Measurements from ENCODE around the gene SPDL1.
A peak's percentile ranks its signal among the peaks of the same experiment; 100 is the strongest.

SPDL1 gene

DNA sequence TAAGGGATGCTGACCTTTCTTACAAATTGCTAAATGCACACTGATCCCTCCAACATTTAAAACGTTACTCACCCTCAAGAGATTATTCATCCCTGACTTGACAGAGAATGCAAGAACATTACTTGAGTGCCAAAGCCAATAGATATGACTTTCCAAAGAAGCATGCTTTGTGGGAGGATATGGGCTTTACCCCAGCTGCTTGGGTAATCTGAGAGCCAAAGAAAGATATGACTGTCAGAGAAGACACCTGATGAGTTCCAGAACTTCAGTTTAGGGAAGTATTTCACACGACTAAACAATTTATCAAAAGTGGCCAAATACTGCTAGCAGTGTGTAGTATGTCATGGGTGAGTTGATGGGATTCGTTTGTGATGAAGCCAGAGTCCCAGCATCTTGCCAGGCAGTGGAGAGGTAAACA lies 7.4 kb upstream of the SPDL1 start:
- Histone ChIP-seq H3K4me3 (ENCODE audit: low read length) (no peak overlapping the region), H3K27ac (ENCODE audit: low read length) (no peak overlapping the region), H3K9me3 (ENCODE audit: insufficient read depth, low read depth, low read length) (no peaks in the 10 kb centered on the region), H3K9ac (ENCODE audit: low read depth, low read length) (no peak overlapping the region), H3K27me3 (ENCODE audit: insufficient read depth, low read length) (0 out of 2 replicates have a peak, but pooled peaks cover 13% of the 10 kb centered on the region), H3K4me1 (ENCODE audit: insufficient read depth, low read length) (no peaks in the 10 kb centered on the region), H3K36me3 (ENCODE audit: insufficient read depth, low read depth, low read length) (no peaks in the 10 kb centered on the region)

DNA sequence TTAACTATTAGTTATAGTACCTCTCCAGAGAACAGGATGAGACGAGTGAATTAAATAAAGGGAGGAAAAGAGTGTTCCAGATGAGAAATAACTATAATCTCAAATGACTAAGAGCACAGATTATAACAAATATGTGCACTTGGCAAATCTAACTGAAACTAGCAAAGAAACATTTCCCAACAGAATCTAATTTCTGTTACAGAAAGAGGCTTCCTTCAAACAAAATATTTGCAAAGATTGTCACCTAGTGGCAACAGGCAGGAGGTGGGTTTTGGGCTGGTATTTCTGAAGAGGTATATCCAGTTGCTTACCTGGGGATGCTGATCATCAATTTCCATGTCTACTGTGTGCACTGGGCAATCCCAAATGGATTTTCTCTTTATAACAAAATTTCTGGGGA lies 5.6 kb upstream of the SPDL1 start:
- H3K27ac ChIP-seq (ENCODE audit: low read length): no peak overlapping the region
- H3K36me3 ChIP-seq (ENCODE audit: insufficient read depth, low read depth, low read length): no peaks in the 10 kb centered on the region
- no peak overlapping the region for H3K9ac ChIP-seq (ENCODE audit: low read depth, low read length)
- H3K9me3 ChIP-seq (ENCODE audit: insufficient read depth, low read depth, low read length): no peaks in the 10 kb centered on the region
- 0 out of 2 replicates have a peak, but pooled peaks cover 13% of the 10 kb centered on the region for H3K27me3 ChIP-seq (ENCODE audit: insufficient read depth, low read length)
- no peak overlapping the region for H3K4me3 ChIP-seq (ENCODE audit: low read length)
- no peaks in the 10 kb centered on the region for H3K4me1 ChIP-seq (ENCODE audit: insufficient read depth, low read length)

GRCh38 chr5:169580964-169581363 lies 2.6 kb upstream of the SPDL1 start:
- Histone ChIP-seq H3K36me3 (ENCODE audit: insufficient read depth, low read depth, low read length) (no peaks in the 10 kb centered on the region), H3K4me1 (ENCODE audit: insufficient read depth, low read length) (no peaks in the 10 kb centered on the region; the same call in 1 of the 2 replicates), H3K9me3 (ENCODE audit: insufficient read depth, low read depth, low read length) (no peaks in the 10 kb centered on the region), H3K27me3 (ENCODE audit: insufficient read depth, low read length) (no peaks in the 10 kb centered on the region), H3K9ac (ENCODE audit: low read depth, low read length) (no peak overlapping the region), H3K4me3 (ENCODE audit: low read length) (no peak overlapping the region), H3K27ac (ENCODE audit: low read length) (no peak overlapping the region)

- no peaks in the 10 kb centered on the region for H3K36me3 ChIP-seq (ENCODE audit: insufficient read depth, low read depth, low read length)
- H3K27ac ChIP-seq (ENCODE audit: low read length): no peak overlapping the region
- no peak overlapping the region for H3K4me3 ChIP-seq (ENCODE audit: low read length)
- no peaks in the 10 kb centered on the region for H3K9me3 ChIP-seq (ENCODE audit: insufficient read depth, low read depth, low read length)
- H3K9ac ChIP-seq (ENCODE audit: low read depth, low read length): no peak overlapping the region
- H3K4me1 ChIP-seq (ENCODE audit: insufficient read depth, low read length): no peaks in the 10 kb centered on the region; the same call in 1 of the 2 replicates
- H3K27me3 ChIP-seq (ENCODE audit: insufficient read depth, low read length): no peaks in the 10 kb centered on the region
Measured at GRCh38 chr5:169581580-169582227, 1.9 kb upstream of the SPDL1 start.

- Histone ChIP-seq H3K27me3 (ENCODE audit: insufficient read depth, low read length) (no peaks in the 10 kb centered on the region), H3K9me3 (ENCODE audit: insufficient read depth, low read depth, low read length) (no peaks in the 10 kb centered on the region), H3K27ac (ENCODE audit: low read length) (no peak overlapping the region), H3K4me3 (ENCODE audit: low read length) (peak overlapping the region; percentile 96), H3K9ac (ENCODE audit: low read depth, low read length) (peak overlapping the region; percentile 96; the same call in 1 of the 2 replicates), H3K4me1 (ENCODE audit: insufficient read depth, low read length) (no peaks in the 10 kb centered on the region; the same call in 1 of the 2 replicates), H3K36me3 (ENCODE audit: insufficient read depth, low read depth, low read length) (peaks cover 7% of the 10 kb centered on the region; the same call in 1 of the 2 replicates)
Measured at GRCh38 chr5:169583101-169583423, 511 bp upstream of the SPDL1 start.

- Histone ChIP-seq H3K4me1 (ENCODE audit: insufficient read depth, low read length) (no peaks in the 10 kb centered on the region; the same call in 1 of the 2 replicates), H3K27me3 (ENCODE audit: insufficient read depth, low read length) (no peaks in the 10 kb centered on the region), H3K9ac (ENCODE audit: low read depth, low read length) (peak overlapping the region; percentile 96; the same call in 1 of the 2 replicates), H3K4me3 (ENCODE audit: low read length) (peak overlapping the region; percentile 96), H3K36me3 (ENCODE audit: insufficient read depth, low read depth, low read length) (peaks cover 26% of the 10 kb centered on the region), H3K27ac (ENCODE audit: low read length) (no peak overlapping the region), H3K9me3 (ENCODE audit: insufficient read depth, low read depth, low read length) (no peaks in the 10 kb centered on the region)
Measured at GRCh38 chr5:169584998-169585451, 1.5 kb downstream of the SPDL1 start.

DNA sequence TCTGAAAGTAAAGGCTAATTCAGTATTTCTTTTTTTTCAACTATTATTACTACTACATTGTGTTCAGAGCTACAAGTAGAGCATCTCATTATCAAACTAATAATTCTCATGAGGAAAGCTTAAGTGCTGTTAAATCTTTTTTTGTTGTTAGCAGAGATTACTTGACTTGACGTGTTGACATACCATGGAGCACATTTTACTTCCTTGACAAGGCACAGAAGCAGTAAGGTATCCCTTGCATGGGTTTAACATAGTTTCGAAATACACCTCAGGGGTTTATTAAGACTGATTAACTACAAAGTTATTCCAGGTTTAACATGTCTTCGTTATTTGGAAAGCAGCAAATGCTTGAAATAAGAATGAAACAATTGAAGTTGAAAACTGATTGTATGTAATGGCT lies 7.0 kb downstream of the SPDL1 start:
- H3K27ac ChIP-seq (ENCODE audit: low read length): no peak overlapping the region
- H3K9ac ChIP-seq (ENCODE audit: low read depth, low read length): no peak overlapping the region
- H3K4me3 ChIP-seq (ENCODE audit: low read length): no peak overlapping the region
- peaks cover 82% of the 10 kb centered on the region for H3K36me3 ChIP-seq (ENCODE audit: insufficient read depth, low read depth, low read length)
- H3K9me3 ChIP-seq (ENCODE audit: insufficient read depth, low read depth, low read length): no peaks in the 10 kb centered on the region
- H3K4me1 ChIP-seq (ENCODE audit: insufficient read depth, low read length): no peaks in the 10 kb centered on the region; the same call in 1 of the 2 replicates
- H3K27me3 ChIP-seq (ENCODE audit: insufficient read depth, low read length): no peaks in the 10 kb centered on the region

- Histone ChIP-seq H3K27me3 (ENCODE audit: insufficient read depth, low read length) (no peaks in the 10 kb centered on the region), H3K4me1 (ENCODE audit: insufficient read depth, low read length) (no peaks in the 10 kb centered on the region), H3K9ac (ENCODE audit: low read depth, low read length) (no peak overlapping the region), H3K27ac (ENCODE audit: low read length) (no peak overlapping the region), H3K9me3 (ENCODE audit: insufficient read depth, low read depth, low read length) (no peaks in the 10 kb centered on the region), H3K4me3 (ENCODE audit: low read length) (no peak overlapping the region), H3K36me3 (ENCODE audit: insufficient read depth, low read depth, low read length) (peaks cover 93% of the 10 kb centered on the region)
Measured at GRCh38 chr5:169591636-169592035, 8.1 kb downstream of the SPDL1 start.

GRCh38 chr5:169592937-169593650 lies 9.5 kb downstream of the SPDL1 start:
- Histone ChIP-seq H3K36me3 (ENCODE audit: insufficient read depth, low read depth, low read length) (peaks cover 100% of the 10 kb centered on the region), H3K9ac (ENCODE audit: low read depth, low read length) (no peak overlapping the region), H3K9me3 (ENCODE audit: insufficient read depth, low read depth, low read length) (no peaks in the 10 kb centered on the region), H3K4me1 (ENCODE audit: insufficient read depth, low read length) (no peaks in the 10 kb centered on the region), H3K4me3 (ENCODE audit: low read length) (no peak overlapping the region), H3K27ac (ENCODE audit: low read length) (no peak overlapping the region), H3K27me3 (ENCODE audit: insufficient read depth, low read length) (no peaks in the 10 kb centered on the region)

DNA sequence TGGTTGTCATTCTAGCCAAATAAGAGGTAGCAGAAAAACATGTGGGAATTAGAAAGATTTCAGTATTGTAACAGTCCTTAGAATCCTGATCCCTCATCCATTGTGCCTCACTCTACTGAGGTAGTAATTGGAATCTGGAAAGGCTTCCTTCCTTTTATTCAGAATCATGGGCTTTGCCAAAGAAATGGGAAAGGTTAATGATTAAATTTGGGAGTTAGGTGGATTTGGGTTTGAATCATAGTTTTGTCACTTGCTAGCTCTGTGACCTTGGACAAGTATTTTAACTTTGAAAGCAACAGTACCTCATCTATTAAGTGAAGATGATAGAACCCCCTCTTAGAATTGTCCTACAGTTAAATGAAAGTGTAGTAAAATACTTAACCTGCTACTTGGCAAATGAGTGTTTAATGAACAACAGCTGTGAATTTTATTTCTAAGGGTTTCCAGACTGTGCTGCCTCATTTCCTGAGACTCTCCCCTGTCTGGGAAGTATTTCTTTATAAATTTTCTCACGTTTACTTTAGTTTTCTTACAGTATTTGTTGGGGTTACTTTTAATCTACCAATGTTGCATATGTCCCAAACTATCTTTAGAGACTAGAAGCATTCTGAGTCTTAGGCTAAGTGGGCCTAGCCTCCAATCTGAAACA lies 11.7 kb downstream of the SPDL1 start:
- Histone ChIP-seq H3K27ac (ENCODE audit: low read length) (no peak overlapping the region), H3K4me1 (ENCODE audit: insufficient read depth, low read length) (no peaks in the 10 kb centered on the region), H3K27me3 (ENCODE audit: insufficient read depth, low read length) (no peaks in the 10 kb centered on the region), H3K4me3 (ENCODE audit: low read length) (no peak overlapping the region), H3K9me3 (ENCODE audit: insufficient read depth, low read depth, low read length) (no peaks in the 10 kb centered on the region), H3K9ac (ENCODE audit: low read depth, low read length) (no peak overlapping the region), H3K36me3 (ENCODE audit: insufficient read depth, low read depth, low read length) (peaks cover 100% of the 10 kb centered on the region)

- no peak overlapping the region for H3K4me3 ChIP-seq (ENCODE audit: low read length)
- no peak overlapping the region for H3K27ac ChIP-seq (ENCODE audit: low read length)
- no peak overlapping the region for H3K9ac ChIP-seq (ENCODE audit: low read depth, low read length)
- H3K27me3 ChIP-seq (ENCODE audit: insufficient read depth, low read length): no peaks in the 10 kb centered on the region
- H3K36me3 ChIP-seq (ENCODE audit: insufficient read depth, low read depth, low read length): peaks cover 97% of the 10 kb centered on the region
- no peaks in the 10 kb centered on the region for H3K9me3 ChIP-seq (ENCODE audit: insufficient read depth, low read depth, low read length)
- no peaks in the 10 kb centered on the region for H3K4me1 ChIP-seq (ENCODE audit: insufficient read depth, low read length)
Measured at GRCh38 chr5:169599451-169599850, 15.9 kb downstream of the SPDL1 start.

All from iPS-20b (cell line).